Esophagus squamous epithelium (tissue), 4 donors: ENCODE measurements around the gene C3orf22.

Experiments
- CTCF ChIP-seq, 6 experiments: fragments of 450-650 bp in 4 of 6; fragments of 200-600 bp in 2 of 6; sonication (generic) in 2 of 6; IDR thresholded peaks; one replicate each; pipeline ENCODE4 v1.5.1; 2016 to 2019; ENCODE audit warnings: antibody characterized with exemption in 6 of 6, mild to moderate bottlenecking in 4 of 6, moderate library complexity in 4 of 6
- POLR2A ChIP-seq, 4 donors: fragments of 450-650 bp; IDR thresholded peaks; one replicate each; pipeline ENCODE4 v1.6.1; 2017; ENCODE audit warnings: antibody characterized with exemption in 4 of 4, mild to moderate bottlenecking in 4 of 4, moderate library complexity in 3 of 4

DNA sequence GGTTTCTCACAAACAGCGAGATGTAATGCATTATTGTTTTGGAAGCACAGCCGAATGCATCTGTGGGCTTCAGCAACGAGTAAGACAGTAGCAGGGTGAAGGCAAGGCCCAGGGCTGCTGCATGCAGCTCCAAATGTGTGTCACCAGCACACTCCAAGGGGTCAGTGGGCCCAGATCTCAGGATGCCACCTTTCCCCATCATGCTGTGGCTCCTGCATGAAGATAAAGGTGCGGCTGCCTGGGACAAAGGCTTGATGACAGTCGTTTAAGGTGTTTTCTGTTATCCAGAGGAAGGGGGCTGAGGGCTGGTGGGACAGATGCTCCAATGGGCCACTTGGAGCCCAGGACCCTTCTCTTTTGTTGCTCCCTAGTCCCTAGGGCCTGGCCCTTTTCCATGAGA lies 13.2 kb downstream of the C3orf22 start:
- TF ChIP-seq CTCF (IDR thresholded peaks at IDR 0.05) = no peak
- TF ChIP-seq POLR2A (IDR thresholded peaks at IDR 0.05) = no peak
